HTR-8/SVneo (cell line): Measurements from ENCODE around the gene MRPL36.
A peak's percentile ranks its signal among the peaks of the same experiment; 100 is the strongest.
"Not testable (repeated sequence)": the region's sequence is repeated elsewhere in the genome, so short reads cannot be mapped to it uniquely, and the experiment has no call there.

Experiments
- DNase-seq: peaks from one replicate; pipeline ENCODE4 v3.0.0; 2011; ENCODE audit warnings: low spot score, mixed read lengths; ENCODE audit not compliant: insufficient read length
- FAIRE-seq: peaks from 2 replicates; lab custom pipeline; 2011; peaks lifted over from hg19 to GRCh38; lab: Jason Lieb, UNC

MRPL36 gene

DNA sequence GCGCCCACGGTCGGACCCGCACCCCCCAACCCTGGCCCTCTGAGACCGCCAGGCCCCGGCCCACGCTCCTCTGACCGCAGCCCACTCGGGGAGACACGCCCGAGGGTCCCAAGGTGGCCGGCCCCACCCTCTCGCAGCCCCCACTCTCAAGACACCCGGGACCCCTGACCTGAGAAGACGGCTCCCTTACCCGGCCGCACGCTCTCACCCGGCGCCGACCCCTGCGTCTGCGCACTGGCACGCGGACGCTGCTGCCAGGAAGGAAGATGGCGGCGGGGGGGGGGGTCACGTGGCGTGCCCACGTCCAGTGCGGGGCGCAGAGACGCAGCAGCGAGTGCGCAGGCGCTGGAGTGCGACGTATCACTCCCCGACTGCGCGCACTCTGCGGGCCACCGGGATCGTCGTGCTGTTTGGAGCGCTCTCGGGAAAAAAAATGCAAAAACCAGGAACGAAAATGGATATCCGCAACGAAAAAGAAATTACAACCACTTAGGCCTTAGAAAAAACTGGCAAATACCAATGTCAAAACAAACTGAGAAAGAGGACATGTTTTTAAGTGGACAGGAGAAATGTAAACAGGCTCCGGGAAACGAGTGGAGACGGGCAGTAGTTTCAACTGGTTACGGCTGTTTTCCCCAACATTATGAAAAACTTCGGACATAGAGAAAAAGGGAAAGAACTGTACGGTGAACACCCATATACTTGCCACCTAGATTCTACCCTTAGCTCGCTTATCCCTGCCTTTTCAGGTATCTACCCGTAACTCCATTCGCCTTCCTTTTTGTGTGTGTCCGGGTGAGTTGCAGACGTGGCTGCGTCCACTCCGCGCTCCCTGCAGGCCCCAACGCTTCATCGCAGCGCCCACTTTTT is at the start of gene MRPL36:
MRPL36 (minus strand) TSS at position 236 of the 870 bp plus-strand sequence. CDS start 902 bp downstream, outside the sequence.
- FAIRE-seq = peak; percentile 92
- DNase-seq = peak; percentile 97

DNA sequence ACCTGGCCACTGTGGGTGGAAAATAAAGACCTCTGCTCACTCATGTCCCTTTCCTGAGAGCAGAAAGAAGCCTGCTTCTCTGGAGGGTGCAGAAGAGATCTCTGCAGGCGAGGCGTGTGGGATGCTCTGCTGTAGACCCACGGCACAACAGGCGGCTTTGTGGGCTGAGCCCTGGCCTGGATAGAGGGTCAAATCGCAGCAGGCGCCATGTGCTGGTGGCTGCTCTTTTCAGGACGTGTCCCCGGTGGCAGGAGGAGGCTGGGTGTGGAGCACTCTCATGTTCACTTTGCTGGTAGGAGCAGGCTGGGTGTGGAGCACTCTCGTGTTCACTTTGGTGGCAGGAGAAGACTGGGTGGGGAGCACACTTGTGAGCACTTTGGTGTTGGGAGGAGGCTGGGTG is 48.0 kb upstream of the MRPL36 start:
- FAIRE-seq (no peak), DNase-seq (no peak)

DNA sequence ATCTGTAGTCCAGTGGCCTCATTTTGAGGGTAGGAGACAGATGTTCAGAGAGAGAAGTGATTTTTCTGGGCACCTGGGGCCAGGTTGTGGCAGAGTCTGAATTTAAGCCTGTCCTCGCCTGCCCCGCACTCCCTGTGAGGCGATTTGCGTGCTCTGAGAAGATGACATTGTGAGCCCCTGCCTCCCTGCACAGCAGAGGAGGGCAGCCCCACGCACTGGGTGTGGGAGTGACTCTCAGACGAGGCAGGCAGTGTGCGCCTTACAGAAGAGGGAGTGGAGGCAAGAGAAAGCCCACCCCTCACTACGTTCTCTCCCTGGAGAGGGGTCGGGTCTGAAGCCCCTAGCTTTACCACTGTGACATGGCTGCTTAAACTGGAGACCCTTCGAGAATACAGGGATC is 47.4 kb upstream of the MRPL36 start:
- no peak for FAIRE-seq

DNA sequence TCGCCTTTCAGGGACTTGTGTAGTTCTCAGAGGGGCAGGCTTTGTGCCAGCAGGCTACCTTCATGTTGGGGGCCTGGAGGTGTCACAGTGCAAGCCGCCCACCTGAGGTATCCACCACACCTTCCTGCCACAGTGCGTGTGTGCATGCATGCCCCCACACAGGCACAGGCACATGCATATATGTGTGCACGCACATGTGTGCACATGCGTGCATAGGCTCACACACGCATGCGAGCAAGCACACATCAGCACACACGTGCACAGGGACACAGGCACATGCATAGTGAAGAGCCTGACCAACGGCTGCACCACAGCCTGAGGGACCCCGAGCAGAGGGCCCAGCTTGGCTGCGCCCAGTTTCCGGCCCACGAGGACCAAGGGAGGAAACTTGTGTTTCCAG is 46.9 kb upstream of the MRPL36 start:
- FAIRE-seq = no peak
- no peak for DNase-seq

More for the DNA sequence above, 47.4 kb upstream of the MRPL36 start:
- no peak for DNase-seq

DNA sequence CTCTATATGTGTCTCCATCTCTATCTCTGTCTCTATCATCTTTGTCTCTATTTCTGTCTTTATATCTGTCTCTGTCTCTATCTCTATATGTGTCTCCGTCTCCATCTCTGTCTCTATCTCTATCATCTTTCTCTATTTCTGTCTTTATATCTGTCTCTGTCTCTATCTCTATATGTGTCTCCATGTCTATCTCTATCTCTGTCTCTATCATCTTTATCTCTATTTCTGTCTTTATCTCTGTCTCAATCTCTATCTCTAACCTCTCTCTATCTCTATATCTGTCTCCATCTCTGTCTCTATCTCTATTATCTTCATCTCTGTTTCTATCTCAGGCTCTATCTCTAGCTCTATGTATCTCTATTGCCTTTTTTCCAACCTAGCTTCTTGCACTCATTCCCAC is 46.1 kb upstream of the MRPL36 start:
- no peak for FAIRE-seq
- no peak for DNase-seq

DNA sequence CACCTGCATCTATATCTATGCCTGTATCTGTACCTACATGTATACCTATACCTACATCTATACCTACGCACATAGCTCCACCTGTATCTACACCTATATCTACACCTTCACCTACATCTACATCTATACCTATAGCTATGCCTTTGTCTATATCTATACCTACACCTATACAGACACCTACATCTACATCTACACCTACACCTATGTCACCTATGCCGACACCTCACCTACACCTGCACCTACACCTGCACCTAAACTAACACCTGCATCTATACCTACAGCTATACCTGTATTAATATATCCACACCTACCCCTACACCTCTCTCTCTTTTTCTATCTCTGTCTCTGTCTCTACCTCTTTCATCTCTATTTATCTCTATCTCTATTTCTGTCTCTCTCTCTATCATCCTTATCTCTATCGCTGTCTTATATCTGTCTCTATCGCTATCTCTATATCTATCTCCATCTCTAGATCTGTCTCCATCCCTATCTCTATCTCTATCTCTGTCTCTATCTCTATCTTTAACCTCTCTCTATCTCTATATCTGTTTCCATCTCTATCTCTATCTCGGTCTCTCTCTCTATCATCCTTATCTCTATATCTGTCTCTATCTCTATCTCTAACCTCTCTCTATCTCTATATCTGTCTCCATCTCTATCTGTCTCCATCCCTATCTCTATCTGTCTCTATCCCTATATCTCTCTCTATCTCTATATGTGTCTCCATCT is 45.2 kb upstream of the MRPL36 start:
- no peak for FAIRE-seq
- no peak for DNase-seq

DNA sequence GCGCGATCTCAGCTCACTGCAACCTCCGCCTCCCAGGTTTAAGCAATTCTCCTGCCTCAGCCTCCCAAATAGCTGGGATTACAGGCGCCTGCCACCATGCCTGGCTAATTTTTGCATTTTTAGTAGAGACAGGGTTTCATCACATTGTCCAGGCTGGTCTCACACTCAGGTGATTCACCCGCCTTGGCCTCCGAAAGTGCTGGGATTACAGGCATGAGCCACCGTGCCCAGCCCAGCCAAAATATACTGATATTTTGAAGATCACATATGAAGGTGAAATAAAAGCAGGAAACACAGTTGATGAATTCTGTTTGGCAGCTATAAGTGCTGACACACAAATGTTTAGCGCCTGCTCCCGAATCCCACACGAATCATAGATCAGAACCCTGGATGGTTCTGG is 44.1 kb upstream of the MRPL36 start:
- DNase-seq, FAIRE-seq: not testable (repeated sequence)

DNA sequence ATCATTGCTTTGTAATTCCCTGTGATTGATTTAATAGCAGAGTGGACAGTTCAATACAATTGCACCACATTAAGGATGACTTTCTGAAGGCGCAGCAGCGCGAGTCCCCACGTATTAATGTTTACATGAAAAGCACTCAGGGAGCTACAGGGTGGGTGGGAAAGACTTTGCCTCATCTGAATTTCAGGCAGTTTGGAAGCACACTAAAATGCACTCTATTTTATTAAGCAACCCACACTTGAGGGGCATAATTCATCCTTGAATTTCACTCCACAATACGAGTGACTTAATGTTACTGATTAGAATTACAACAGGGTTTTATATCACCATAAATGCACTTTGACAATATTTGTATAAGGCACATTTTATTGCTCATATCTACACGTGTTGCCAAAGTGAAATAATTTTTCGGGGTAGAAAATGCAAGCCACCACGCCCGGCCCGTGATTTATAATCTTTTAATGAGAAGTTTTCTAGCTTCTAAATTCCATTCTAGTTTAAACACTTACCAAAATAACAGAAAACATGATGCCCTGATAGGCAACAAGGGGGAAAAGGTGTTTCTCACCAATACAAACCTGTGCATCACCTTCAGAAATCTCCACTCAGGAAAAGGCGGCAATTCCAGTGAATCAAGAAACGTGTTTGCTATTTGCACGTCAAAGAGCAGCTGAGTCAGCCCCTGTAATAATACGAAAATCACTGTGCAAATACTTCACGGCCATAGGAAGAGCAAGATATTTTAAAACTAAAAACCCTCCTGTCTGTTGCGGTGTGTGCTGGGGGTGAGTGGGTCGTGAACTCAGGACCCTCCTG is 42.6 kb upstream of the MRPL36 start:
- DNase-seq (no peak), FAIRE-seq (no peak)

DNA sequence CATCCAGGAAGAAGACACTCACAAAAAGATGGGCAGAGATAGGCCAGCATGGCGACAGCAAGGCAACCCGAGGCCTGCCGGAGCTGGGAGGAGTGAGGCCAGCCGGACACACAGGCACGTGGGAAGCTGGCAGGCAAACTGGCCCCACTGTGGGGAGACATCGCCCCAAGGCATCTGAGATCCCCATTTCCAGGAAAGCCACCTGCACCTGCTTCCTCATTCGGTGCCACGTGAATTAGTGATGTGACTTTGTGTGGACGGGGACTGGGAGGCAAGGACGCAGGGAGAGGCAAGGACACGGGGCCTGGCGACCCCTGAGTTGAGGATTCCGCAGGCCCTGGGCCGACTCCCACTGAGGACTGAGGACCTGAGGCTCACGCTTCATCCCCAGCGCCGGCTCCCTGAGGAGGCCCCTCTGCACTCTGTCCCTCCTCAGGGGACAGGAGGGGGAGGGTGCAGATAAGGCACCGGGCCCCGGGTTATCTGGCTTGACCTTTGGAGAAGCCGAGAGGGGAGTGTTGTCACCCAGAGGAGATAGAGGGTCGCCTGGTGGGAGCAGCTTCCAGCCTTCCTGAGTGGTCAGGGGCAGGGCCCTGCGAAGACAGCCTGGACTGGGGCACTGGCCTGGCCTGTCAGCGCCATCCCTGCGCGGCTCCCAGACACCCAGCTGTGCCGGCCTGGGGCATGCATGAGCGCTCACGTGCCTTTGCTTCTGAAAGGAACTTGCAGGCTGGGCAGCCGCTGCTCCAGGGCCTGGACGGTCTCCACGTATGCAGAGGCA is 41.3 kb upstream of the MRPL36 start:
- FAIRE-seq (no peak), DNase-seq (no peak)

DNA sequence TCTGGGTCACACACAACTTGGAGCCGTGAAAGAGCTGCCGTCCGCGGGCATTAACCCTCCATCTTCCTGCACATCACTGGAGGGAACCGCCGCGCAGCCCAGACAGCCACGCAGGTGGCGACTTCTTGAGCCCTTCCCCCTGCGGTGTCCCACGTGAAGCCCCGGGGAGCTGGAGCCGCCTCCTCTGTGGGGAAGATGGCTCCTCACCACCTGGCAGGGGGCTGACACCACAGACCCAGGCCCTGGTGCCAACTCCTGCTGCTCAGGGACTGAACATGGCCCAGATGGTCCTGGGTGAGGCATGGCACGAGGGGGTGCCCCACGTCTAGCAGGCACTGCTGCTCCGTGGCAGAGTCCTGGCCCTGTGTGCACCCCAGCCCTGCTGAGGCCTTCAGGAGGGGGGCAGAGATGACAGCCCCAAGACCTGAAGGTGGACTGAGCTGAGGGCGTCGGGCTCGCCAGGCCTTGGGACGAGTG is 40.5 kb upstream of the MRPL36 start:
- no peak for FAIRE-seq
- DNase-seq = no peak

DNA sequence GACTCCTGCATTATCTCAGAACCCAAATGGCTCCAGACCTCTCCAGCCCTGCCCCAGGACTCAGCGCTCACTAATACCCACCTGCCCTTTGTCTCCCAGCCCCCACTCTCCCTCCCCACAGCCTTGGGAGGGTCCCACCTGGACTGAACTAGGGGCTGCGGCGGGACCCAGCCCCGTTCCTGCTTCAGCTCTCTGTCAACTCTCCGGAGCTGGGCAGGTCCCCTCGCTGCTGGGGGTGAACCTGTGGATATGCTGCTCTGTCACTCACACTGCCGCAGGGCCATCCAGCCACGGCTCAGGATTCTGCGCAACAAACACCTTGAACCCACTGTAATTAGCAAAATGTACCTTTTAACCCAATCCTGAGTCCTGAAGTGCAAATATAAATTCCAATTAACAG is 38.4 kb upstream of the MRPL36 start:
- no peak for FAIRE-seq
- no peak for DNase-seq

DNA sequence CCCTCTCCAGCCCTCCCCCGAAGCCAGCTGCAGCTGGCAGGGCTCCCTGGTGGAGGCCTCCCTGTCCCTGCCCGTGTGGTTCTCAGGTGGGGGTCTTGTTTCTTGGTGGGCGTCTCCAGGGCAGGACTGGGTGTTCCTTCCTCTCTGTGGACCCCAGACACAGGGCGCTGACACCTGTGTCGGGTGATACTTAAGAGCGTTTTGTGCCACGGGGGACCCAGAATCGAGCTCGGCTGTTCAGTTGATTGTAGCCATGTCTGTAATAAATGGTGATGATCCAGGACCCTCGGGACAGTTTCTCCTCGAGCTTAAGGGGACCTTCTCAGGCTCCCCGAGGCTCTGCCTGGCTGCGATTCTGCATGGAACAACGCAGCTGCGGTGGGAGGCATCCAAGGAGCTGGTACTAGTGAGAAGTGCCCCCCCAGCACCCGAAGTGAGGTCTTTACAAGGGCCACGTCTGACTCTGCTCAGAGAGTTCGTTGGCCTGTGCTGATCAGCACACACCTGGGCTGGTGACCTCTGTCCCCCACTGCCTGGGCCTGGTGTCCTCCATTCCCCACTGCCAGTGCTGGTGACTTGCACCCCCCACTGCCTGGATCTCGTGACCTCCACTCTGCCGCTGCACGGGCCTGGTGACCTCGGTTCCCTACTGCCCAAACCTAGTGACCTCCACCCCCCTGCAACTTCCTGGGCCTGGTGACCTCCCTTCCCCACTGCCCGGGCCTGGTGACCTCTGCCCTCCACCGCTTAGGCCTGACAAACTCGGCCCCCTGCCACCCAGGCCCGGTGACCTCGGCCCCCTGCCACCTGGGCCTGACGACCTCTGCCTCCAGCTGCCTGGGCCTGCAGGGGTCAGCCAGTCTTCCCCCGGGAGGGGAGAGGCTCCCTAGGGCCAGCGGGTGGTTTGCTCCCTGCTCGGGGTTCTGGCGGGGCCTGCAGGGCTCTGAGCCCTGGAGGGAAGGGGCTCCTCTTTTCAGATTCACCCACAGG is 37.5 kb upstream of the MRPL36 start:
- DNase-seq (no peak), FAIRE-seq (no peak)

DNA sequence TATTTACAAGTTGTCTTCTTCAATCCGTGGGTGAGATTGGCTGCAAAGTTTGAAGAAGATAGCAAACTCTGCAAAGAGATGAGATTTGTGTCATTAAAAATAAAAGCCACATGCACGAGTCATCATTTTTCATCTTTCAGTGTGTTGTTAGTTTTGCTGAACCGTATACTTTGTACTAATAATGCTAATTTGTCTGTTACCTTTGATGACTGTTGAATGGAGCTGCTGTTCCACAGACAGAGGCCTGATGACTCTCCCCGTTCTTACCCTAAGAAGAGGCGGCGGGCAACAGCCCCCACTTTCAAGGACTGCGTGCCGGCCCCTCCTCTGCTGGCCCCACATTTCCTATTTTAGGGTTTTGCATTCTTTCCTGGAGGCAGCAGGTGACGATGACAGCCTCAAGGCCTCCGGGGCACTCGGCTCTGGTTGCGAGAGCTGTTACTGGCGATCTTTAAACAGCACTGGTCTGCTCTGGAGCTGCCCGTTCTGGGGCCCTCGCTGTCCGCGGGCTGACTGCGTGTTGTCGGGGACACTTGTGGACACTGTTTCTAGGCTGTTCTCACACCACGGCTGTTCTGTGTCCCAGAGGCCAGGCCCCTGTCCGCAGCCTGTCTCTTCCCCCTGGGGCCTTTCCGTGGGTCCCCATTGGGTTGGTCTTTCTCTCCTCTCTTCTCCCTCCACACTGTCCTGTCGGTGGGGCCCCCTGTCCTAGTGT is 36.7 kb upstream of the MRPL36 start:
- DNase-seq (no peak), FAIRE-seq (no peak)

DNA sequence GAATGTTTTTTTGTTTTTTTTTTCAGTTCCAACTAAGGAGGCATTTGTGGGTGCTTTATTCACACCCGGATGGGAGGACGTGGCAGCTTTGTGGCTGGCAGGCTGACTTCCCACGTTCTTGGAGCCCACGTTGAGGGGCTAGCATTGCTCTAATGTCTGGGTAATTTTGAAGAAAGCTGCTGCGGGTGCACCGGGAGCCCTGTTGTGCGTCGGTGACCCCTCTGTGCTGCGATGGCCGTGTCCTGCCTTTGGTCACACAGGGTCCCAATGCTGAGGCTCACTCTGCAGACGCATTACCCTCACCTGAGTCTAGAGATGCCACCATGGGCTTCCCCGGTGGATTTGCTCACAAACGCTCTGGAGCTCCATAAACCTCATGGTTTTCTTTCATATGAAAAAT is 35.8 kb upstream of the MRPL36 start:
- FAIRE-seq (no peak), DNase-seq (no peak)

DNA sequence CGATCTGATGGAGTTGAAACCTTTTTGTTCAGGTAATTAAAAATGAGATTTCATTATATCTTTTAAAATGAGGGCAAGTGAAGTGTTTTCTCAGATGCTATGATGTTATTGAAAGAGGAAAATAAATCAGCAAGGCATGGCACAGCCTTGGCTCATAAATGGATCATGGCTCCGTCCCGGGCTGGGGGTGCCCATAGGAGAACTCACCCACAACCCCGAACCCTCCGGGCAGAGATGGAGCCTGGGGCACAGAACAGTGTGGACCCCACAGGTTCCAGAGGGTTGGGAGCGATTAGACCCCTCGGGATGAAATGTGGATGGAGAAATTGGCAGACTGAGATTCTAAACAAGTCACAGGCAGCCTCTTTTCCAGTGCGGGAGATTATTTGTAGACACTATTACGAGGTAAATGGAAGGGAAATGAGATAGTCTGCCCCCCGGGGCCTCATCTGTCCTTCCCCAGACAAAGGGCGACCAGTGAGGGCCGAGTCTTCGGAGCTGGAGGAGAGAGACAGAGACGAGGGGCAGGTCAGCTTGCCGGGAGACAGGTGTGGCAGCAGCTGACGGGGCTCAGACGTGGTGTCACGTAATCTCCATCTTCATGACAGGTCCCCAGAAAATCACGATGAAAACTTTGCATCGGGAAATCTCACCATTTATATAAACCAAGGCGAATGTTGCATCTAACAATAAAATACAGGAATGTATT is 35.2 kb upstream of the MRPL36 start:
- no peak for DNase-seq
- no peak for FAIRE-seq

DNA sequence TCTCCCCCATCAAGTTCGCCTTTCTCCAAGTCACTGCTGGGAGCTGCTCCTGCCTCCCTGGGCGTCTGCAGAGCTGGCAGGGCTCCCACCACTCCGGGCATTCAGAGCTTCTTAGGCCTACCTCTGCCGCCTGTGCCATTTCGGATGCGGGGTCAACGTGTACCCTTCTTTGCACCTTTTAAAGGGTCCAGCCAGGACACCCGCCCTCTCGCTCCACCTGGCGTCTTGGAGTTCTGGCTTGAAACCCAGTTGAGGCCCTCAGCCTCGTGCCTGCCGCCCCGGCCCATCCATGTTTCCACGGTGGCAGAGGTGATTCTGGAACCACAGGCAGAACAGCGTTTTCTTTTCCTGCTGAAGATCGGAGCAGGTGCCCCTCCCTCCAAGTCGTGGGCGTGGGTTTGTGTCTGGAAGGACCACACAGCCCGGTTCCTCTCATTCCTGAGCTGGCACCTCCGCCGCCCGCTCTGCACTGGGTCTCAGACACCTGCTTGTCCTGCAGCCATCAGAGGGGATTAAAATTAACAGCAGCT is 34.5 kb upstream of the MRPL36 start:
- no peak for DNase-seq
- FAIRE-seq = no peak
